KG1 (cell line): ENCODE results near the gene CDH23.

Experiments
- DNase-seq: peaks from one replicate; lab custom pipeline; 2025; lab: John Stamatoyannopoulos, UW

Gene CDH23

GRCh38 chr10:71440506-71441035 lies 43.9 kb downstream of the CDH23 start:
- DNase-seq: no peak

GRCh38 chr10:71442000-71442399 lies 45.3 kb downstream of the CDH23 start:
- DNase-seq: no peak

- DNase-seq: no peak
Observed at GRCh38 chr10:71442859-71443570, 46.3 kb downstream of the CDH23 start.

GRCh38 chr10:71443676-71444075 lies 47.0 kb downstream of the CDH23 start:
- DNase-seq: no peak

- no peak for DNase-seq
Observed at GRCh38 chr10:71444284-71445054, 47.7 kb downstream of the CDH23 start.

- no peak for DNase-seq
Observed at GRCh38 chr10:71447676-71448075, 51.0 kb downstream of the CDH23 start.

GRCh38 chr10:71448146-71448545 lies 51.4 kb downstream of the CDH23 start:
- no peak for DNase-seq

GRCh38 chr10:71449026-71449425 lies 52.3 kb downstream of the CDH23 start:
- no peak for DNase-seq

- no peak for DNase-seq
Observed at GRCh38 chr10:71451754-71452153, 55.0 kb downstream of the CDH23 start.

GRCh38 chr10:71453186-71453585 lies 56.5 kb downstream of the CDH23 start:
- no peak for DNase-seq

GRCh38 chr10:71454347-71454746 lies 57.6 kb downstream of the CDH23 start:
- DNase-seq: no peak

- DNase-seq: no peak
Observed at GRCh38 chr10:71455035-71455434, 58.3 kb downstream of the CDH23 start.

GRCh38 chr10:71456631-71457030 lies 59.9 kb downstream of the CDH23 start:
- DNase-seq: no peak

- DNase-seq: no peak
Observed at GRCh38 chr10:71457908-71458307, 61.2 kb downstream of the CDH23 start.

- DNase-seq: no peak
Observed at GRCh38 chr10:71458387-71458786, 61.7 kb downstream of the CDH23 start.

- DNase-seq: no peak
Observed at GRCh38 chr10:71459513-71459912, 62.8 kb downstream of the CDH23 start.

- no peak for DNase-seq
Observed at GRCh38 chr10:71460615-71461014, 63.9 kb downstream of the CDH23 start.

- no peak for DNase-seq
Observed at GRCh38 chr10:71461457-71461856, 64.7 kb downstream of the CDH23 start.

GRCh38 chr10:71462062-71462935 lies 65.6 kb downstream of the CDH23 start:
- no peak for DNase-seq

- no peak for DNase-seq
Observed at GRCh38 chr10:71463111-71463510, 66.4 kb downstream of the CDH23 start.

GRCh38 chr10:71465551-71466252 lies 69.0 kb downstream of the CDH23 start:
- DNase-seq: no peak

GRCh38 chr10:71466330-71466729 lies 69.6 kb downstream of the CDH23 start:
- no peak for DNase-seq
